Gastroesophageal sphincter (tissue), 3 donors: ENCODE measurements around the gene PARD6B.

ENCODE experiments used
- POLR2A ChIP-seq, 2 donors: fragments of 450-650 bp; IDR thresholded peaks; one replicate each; pipeline ENCODE4 v1.6.1; 2017; ENCODE audit warnings: antibody characterized with exemption in 2 of 2, mild to moderate bottlenecking in 2 of 2, moderate library complexity in 1 of 2
- TF ChIP-seq, protein P1 (sequence below), 4 experiments: fragments of 200-600 bp in 2 of 4; fragments of 450-650 bp in 2 of 4; sonication (generic) in 1 of 4; IDR thresholded peaks; one replicate each; pipeline ENCODE4 v1.5.1; 2017 to 2019; ENCODE audit warnings: antibody characterized with exemption in 4 of 4, mild to moderate bottlenecking in 2 of 4, moderate library complexity in 2 of 4

DNA sequence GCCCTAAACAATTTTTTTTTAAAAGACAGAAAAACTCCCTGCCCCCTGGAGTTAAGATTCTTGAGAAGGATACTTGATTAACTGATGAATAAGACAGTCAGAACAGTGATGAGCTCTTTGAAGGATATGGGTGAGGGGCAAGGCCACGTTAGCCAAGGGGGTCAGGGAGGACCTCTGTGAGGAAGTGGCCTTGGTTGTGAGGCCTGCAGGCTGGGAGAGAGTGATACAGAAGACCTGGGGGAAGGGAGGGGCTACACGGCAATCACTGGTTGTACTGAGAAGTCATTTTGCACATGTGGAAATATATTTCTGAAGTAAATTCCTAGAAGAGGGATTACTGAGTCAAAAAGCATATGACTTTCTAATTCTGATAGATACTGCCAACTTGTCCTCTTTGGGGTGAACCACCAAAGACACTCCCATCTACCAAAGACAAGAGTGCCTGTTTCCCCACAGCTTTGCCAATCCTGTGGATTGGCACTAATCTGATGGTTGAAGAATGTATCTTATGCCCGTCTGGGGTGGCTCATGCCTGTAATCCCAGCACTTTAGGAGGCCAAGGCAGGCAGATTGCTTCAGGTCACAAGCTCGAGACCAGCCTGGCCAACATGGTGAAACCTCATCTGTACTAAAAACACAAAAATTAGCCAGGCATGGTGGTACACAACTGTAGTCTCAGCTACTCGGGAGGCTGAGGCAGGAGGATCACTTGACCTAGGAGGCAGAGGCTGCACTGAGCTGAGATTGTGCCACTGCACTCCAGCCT, 41.2 kb downstream of the PARD6B start:
- TF ChIP-seq, protein P1, sequence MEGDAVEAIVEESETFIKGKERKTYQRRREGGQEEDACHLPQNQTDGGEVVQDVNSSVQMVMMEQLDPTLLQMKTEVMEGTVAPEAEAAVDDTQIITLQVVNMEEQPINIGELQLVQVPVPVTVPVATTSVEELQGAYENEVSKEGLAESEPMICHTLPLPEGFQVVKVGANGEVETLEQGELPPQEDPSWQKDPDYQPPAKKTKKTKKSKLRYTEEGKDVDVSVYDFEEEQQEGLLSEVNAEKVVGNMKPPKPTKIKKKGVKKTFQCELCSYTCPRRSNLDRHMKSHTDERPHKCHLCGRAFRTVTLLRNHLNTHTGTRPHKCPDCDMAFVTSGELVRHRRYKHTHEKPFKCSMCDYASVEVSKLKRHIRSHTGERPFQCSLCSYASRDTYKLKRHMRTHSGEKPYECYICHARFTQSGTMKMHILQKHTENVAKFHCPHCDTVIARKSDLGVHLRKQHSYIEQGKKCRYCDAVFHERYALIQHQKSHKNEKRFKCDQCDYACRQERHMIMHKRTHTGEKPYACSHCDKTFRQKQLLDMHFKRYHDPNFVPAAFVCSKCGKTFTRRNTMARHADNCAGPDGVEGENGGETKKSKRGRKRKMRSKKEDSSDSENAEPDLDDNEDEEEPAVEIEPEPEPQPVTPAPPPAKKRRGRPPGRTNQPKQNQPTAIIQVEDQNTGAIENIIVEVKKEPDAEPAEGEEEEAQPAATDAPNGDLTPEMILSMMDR (IDR thresholded peaks at IDR 0.05), result no peak
- TF ChIP-seq POLR2A (IDR thresholded peaks at IDR 0.05), result no peak
